ENCODE measurements around the gene RAB8A. TPM values are rescaled to one million over a fixed set of nuclear protein-coding genes. Genes with fewer than 3 reads are reported as not detected.

Gene RAB8A
- polyA plus RNA-seq, 3 donors = 109 to 124 (median 114) TPM

- no peak overlapping the region for H3K4me3 ChIP-seq (replicated peaks in 1 of 3; ENCODE audit: low read depth in 2 of 3, low read length in 3 of 3)
- peaks cover 0 to 2% (median 0%) of the 10 kb centered on the region in 7 donors for H3K9me3 Mint-ChIP-seq
- no peak overlapping the region for H3K9ac ChIP-seq (ENCODE audit: insufficient read depth, low read length, poor library complexity, severe bottlenecking)
- no peak overlapping the region for H3K4me2 ChIP-seq (replicated peaks; ENCODE audit: extremely low read depth, low read length, poor library complexity, severe bottlenecking)
- H3K79me2 ChIP-seq (ENCODE audit: insufficient read depth, low read length) = peaks cover 52% of the 10 kb centered on the region
- no peak overlapping the region for H2AFZ ChIP-seq (ENCODE audit: insufficient read depth, low read depth, low read length, poor library complexity, severe bottlenecking)
- peaks cover 48 to 72% of the 10 kb centered on the region in 2 donors for H3K36me3 ChIP-seq (replicated peaks in 1 of 2; ENCODE audit: control insufficient read depth in 1 of 2, insufficient read depth in 2 of 2, low read length in 2 of 2)
- H3K27me3 ChIP-seq (ENCODE audit: control insufficient read depth in 2 of 2, insufficient read depth in 2 of 2, low read length in 2 of 2) = no peaks in the 10 kb centered on the region
- peak overlapping the region in 1 of 2 donors; percentile 54 for H3K27ac ChIP-seq (ENCODE audit: low read depth in 1 of 2, low read length in 2 of 2)
- H3K27me3 Mint-ChIP-seq (ENCODE audit: low read depth in 3 of 3) = no peaks in the 10 kb centered on the region
- peaks cover 45 to 75% of the 10 kb centered on the region in 2 donors for H3K4me1 ChIP-seq (ENCODE audit: control insufficient read depth in 1 of 2, insufficient read depth in 2 of 2, low read length in 2 of 2)
- H3K4me1 Mint-ChIP-seq = peaks cover 66% of the 10 kb centered on the region
- peaks cover 3% of the 10 kb centered on the region for H4K20me1 ChIP-seq (ENCODE audit: insufficient read depth, low read length)
- no peak overlapping the region for H3K4me3 Mint-ChIP-seq
- no peaks in the 10 kb centered on the region for H3K9me3 ChIP-seq (replicated peaks in 1 of 2; ENCODE audit: control insufficient read depth in 1 of 2, insufficient read depth in 1 of 2, low read length in 2 of 2)
- no peak for DNase-seq
- 73% methylated on average over 7 of the region's 11 CpGs for WGBS (ENCODE audit: insufficient coverage)
- H3K27ac Mint-ChIP-seq = peak overlapping the region in 2 of 7 donors; percentile 66 to 70
- intact Hi-C loops (cut with micrococcal nuclease) = no loop called here
- TF ChIP-seq CTCF (IDR thresholded peaks at IDR 0.05) = no peak
- peaks cover 59 to 87% of the 10 kb centered on the region in 2 donors for H3K36me3 Mint-ChIP-seq
Measured at GRCh38 chr19:16153582-16154336, 42.1 kb downstream of the RAB8A start.

- H3K4me1 Mint-ChIP-seq = peaks cover 66% of the 10 kb centered on the region
- peaks cover 0 to 3% (median 0%) of the 10 kb centered on the region in 7 donors for H3K9me3 Mint-ChIP-seq
- Histone ChIP-seq H3K9ac (ENCODE audit: insufficient read depth, low read length, poor library complexity, severe bottlenecking) (no peak overlapping the region), H3K27me3 (ENCODE audit: control insufficient read depth in 2 of 2, insufficient read depth in 2 of 2, low read length in 2 of 2) (no peaks in the 10 kb centered on the region), H3K4me3 (replicated peaks in 1 of 3; ENCODE audit: low read depth in 2 of 3, low read length in 3 of 3) (no peak overlapping the region), H3K79me2 (ENCODE audit: insufficient read depth, low read length) (peaks cover 51% of the 10 kb centered on the region), H4K20me1 (ENCODE audit: insufficient read depth, low read length) (peaks cover 3% of the 10 kb centered on the region), H2AFZ (ENCODE audit: insufficient read depth, low read depth, low read length, poor library complexity, severe bottlenecking) (no peak overlapping the region), H3K4me1 (ENCODE audit: control insufficient read depth in 1 of 2, insufficient read depth in 2 of 2, low read length in 2 of 2) (peaks cover 41 to 75% of the 10 kb centered on the region in 2 donors), H3K36me3 (replicated peaks in 1 of 2; ENCODE audit: control insufficient read depth in 1 of 2, insufficient read depth in 2 of 2, low read length in 2 of 2) (peaks cover 48 to 72% of the 10 kb centered on the region in 2 donors), H3K9me3 (replicated peaks in 1 of 2; ENCODE audit: control insufficient read depth in 1 of 2, insufficient read depth in 1 of 2, low read length in 2 of 2) (no peaks in the 10 kb centered on the region), H3K27ac (ENCODE audit: low read depth in 1 of 2, low read length in 2 of 2) (peak overlapping the region in 1 of 2 donors; percentile 54), H3K4me2 (replicated peaks; ENCODE audit: extremely low read depth, low read length, poor library complexity, severe bottlenecking) (no peak overlapping the region)
- H3K36me3 Mint-ChIP-seq = peaks cover 56 to 79% of the 10 kb centered on the region in 2 donors
- TF ChIP-seq CTCF (IDR thresholded peaks at IDR 0.05) = no peak
- peak overlapping the region in 1 of 2 donors; percentile 17 for H3K4me3 Mint-ChIP-seq
- intact Hi-C loops (cut with micrococcal nuclease) = no loop called here
- peaks cover 0 to 2% (median 0%) of the 10 kb centered on the region in 3 donors for H3K27me3 Mint-ChIP-seq (ENCODE audit: low read depth in 3 of 3)
- WGBS (ENCODE audit: insufficient coverage) = 95% methylated on average over 7 of the region's 8 CpGs
- no peak for DNase-seq
- peak overlapping the region in 6 of 7 donors; percentile 13 to 80 (median 53) for H3K27ac Mint-ChIP-seq
Measured at GRCh38 chr19:16154557-16154956, 42.9 kb downstream of the RAB8A start.
